Tongue (tissue), 2 donors: Measurements from ENCODE around the gene ADCY2. TPM values are rescaled to one million over a fixed set of nuclear protein-coding genes. Genes with fewer than 3 reads are reported as not detected.
A peak's percentile ranks its signal among the peaks of the same experiment; 100 is the strongest.

ENCODE experiments used
- DNase-seq: peaks from one replicate; pipeline ENCODE4 v3.0.0-alpha.2; 2015
- total RNA-seq: library from RNA; depleted of rRNA; stranded (reverse); fragments of >200 nt; gene quantifications from one replicate; pipeline ENCODE4 v1.2.3, GENCODE V29; 2014

ADCY2 gene
- total RNA-seq, 1 donor from 2014 or later = 41.3 TPM

GRCh38 chr5:7516253-7516652 is 120.3 kb downstream of the ADCY2 start:
- no peak for DNase-seq

- DNase-seq = no peak
Observed at GRCh38 chr5:7517006-7517405, 121.1 kb downstream of the ADCY2 start.

- DNase-seq = no peak
Observed at GRCh38 chr5:7518947-7519560, 123.1 kb downstream of the ADCY2 start.

- DNase-seq = no peak
Observed at GRCh38 chr5:7519564-7519963, 123.6 kb downstream of the ADCY2 start.

GRCh38 chr5:7529880-7530279 is 133.9 kb downstream of the ADCY2 start:
- no peak for DNase-seq

GRCh38 chr5:7533941-7534340 is 138.0 kb downstream of the ADCY2 start:
- no peak for DNase-seq

- DNase-seq = no peak
Observed at GRCh38 chr5:7534505-7534904, 138.6 kb downstream of the ADCY2 start.

GRCh38 chr5:7537573-7537972 is 141.6 kb downstream of the ADCY2 start:
- no peak for DNase-seq

GRCh38 chr5:7539571-7539970 is 143.6 kb downstream of the ADCY2 start:
- no peak for DNase-seq

- DNase-seq = no peak
Observed at GRCh38 chr5:7540736-7541485, 145.0 kb downstream of the ADCY2 start.

- DNase-seq = no peak
Observed at GRCh38 chr5:7541898-7542297, 146.0 kb downstream of the ADCY2 start.

GRCh38 chr5:7546555-7546954 is 150.6 kb downstream of the ADCY2 start:
- DNase-seq = no peak

GRCh38 chr5:7548596-7548995 is 152.7 kb downstream of the ADCY2 start:
- DNase-seq = peak; percentile 19

GRCh38 chr5:7565559-7565958 is 169.6 kb downstream of the ADCY2 start:
- DNase-seq = no peak

- DNase-seq = peak; percentile 36
Observed at GRCh38 chr5:7576023-7576715, 180.2 kb downstream of the ADCY2 start.

GRCh38 chr5:7577381-7577780 is 181.4 kb downstream of the ADCY2 start:
- DNase-seq = no peak

- DNase-seq = peak; percentile 48
Observed at GRCh38 chr5:7578071-7578470, 182.1 kb downstream of the ADCY2 start.

GRCh38 chr5:7584749-7585148 is 188.8 kb downstream of the ADCY2 start:
- no peak for DNase-seq

- no peak for DNase-seq
Observed at GRCh38 chr5:7585807-7586206, 189.9 kb downstream of the ADCY2 start.

- DNase-seq = no peak
Observed at GRCh38 chr5:7586480-7586879, 190.5 kb downstream of the ADCY2 start.

GRCh38 chr5:7589800-7590199 is 193.9 kb downstream of the ADCY2 start:
- DNase-seq = no peak

- no peak for DNase-seq
Observed at GRCh38 chr5:7592910-7593309, 197.0 kb downstream of the ADCY2 start.

- peak; percentile 55 for DNase-seq
Observed at GRCh38 chr5:7597059-7597642, 201.2 kb downstream of the ADCY2 start.
